Measurements from ENCODE around the gene SRC.

DNA sequence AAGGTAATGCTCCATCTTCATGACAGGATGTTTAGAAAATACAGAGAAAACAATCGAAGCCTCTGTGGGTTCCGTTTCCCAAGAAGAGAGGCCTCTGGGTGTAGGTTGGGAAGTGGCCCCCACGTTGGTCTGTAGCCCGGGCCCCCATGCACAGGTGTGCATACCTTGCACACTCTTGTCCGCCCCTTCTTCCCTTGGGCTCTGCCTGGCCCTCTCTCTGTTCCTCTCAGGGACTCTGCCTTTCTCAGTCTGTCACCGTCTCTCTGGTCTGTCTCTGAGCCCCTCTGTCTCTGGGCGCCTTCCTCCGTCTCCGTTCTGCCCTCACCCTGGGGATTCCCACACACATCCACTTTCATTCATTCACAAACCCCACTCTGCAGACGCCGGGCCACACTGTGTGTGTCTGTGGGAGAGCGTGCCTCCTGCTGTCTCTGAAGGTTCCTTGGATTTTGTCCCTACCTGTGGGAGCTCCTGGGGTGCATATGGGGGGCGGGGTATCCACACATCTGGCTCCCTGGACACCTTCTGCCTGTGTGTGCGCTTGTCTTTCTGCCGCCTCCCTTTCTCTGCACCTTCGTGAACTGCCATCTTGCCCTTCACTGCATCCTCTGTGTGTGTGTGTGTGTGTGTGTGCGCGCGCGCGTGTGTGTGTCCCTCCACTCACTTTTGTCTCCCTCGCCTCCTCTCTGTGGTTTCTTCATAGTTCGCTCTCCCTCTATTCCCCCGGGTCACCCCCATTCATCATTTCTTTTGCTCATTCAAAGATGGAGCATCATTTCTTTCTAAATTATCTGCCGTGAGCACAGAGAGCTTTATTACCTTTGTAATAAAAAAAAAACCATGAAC, 75.3 kb downstream of the SRC start:
- TF ChIP-seq POLR2AphosphoS5 (IDR thresholded peaks at IDR 0.05) (no peak), CTCF (IDR thresholded peaks at IDR 0.05) (no peak), POLR2A (IDR thresholded peaks at IDR 0.05) (no peak)

Data from prostate gland (tissue), 2 donors.